Hepatocyte (in vitro differentiated cells): ENCODE results near the gene CEP112.

Experiments
- CTCF ChIP-seq: fragments of 200-600 bp; sonication (generic); IDR thresholded peaks from 2 replicates; pipeline ENCODE4 v1.5.1; 2016; ENCODE audit warnings: antibody characterized with exemption, mild to moderate bottlenecking; ENCODE audit not compliant: poor library complexity
- EZH2 ChIP-seq: fragments of 200-600 bp; sonication (generic); IDR thresholded peaks from 2 replicates; pipeline ENCODE4 v1.6.1; 2016; ENCODE audit warnings: antibody characterized with exemption, mild to moderate bottlenecking, borderline replicate concordance
- EZH2phosphoT487 ChIP-seq: fragments of 200-600 bp; sonication (generic); IDR thresholded peaks from one replicate; pipeline ENCODE4 v1.6.1; 2018; ENCODE audit warnings: antibody characterized with exemption, mild to moderate bottlenecking, low read depth, moderate library complexity; ENCODE audit not compliant: unreplicated experiment, severe bottlenecking

DNA sequence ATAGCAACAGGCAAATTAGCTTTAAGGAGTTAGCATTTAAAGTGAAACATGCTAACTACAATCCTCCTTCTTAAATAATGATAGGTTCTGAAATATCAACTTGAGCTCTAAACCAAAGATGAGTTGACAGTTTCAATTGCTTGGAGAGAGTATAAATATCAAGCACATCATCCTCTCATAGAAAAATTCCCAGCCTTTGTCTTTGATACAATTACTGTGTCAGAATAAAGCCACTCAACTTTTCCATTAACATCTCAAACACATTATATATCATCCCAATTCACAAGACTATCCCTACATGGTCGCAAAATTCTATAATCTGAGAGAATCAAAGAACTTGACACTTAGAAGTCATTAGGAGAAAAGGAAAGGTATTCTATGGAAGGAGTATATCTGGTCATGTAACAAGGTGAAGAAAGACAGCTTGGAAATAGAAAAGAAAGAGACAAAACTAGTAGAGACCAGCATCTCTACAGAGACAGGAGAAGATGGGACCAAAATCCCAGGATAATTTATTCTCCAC, 189.8 kb downstream of the CEP112 start:
- TF ChIP-seq CTCF (no peak), EZH2 (no peak), EZH2phosphoT487 (no peak)
